IPS-15b (cell line): ENCODE data around the gene EML4.

Experiments
- H3K27me3 ChIP-seq: one replicate; pipeline ENCODE4 v1.6.1; 2013; ENCODE audit warnings: low read length; ENCODE audit not compliant: control insufficient read depth, insufficient read depth
- H3K36me3 ChIP-seq: one replicate; pipeline ENCODE4 v1.6.1; 2013; ENCODE audit warnings: low read length; ENCODE audit not compliant: control insufficient read depth, insufficient read depth
- H3K4me1 ChIP-seq: one replicate; pipeline ENCODE4 v1.6.1; 2013; ENCODE audit warnings: mild to moderate bottlenecking, low read length; ENCODE audit not compliant: control insufficient read depth, insufficient read depth
- H3K4me3 ChIP-seq: one replicate; pipeline ENCODE4 v1.5.1; 2013; ENCODE audit warnings: low read depth, low read length
- H3K9ac ChIP-seq: one replicate; pipeline ENCODE4 v1.6.1; 2013; ENCODE audit warnings: low read depth, mild to moderate bottlenecking, low read length
- H3K9me3 ChIP-seq: one replicate; pipeline ENCODE4 v1.6.1; 2013; ENCODE audit warnings: mild to moderate bottlenecking, low read length; ENCODE audit not compliant: control insufficient read depth, insufficient read depth

EML4 gene

DNA sequence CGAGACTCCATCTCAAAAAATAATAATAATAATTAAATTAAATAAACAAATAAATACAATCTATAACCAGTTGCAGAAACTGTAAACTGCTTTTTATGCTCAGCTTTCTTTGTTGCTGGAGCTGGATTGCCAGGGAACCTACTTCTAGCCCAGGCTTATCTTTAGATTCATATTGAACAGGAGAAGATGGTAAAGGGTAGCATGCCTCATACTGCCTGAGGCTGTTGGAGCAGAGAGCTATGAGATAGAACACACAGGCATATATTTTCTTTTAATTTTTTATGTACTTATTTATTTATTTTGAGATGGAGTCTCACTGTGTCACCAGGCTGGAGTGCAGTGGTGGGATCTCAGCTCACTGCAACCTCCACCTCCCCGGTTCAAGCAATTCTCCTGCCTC, 28.7 kb upstream of the EML4 start:
- H3K9me3 ChIP-seq, result no peaks in the 10 kb centered on the region
- H3K9ac ChIP-seq, result no peak overlapping the region
- no peaks in the 10 kb centered on the region for H3K36me3 ChIP-seq
- no peak overlapping the region for H3K4me3 ChIP-seq
- no peaks in the 10 kb centered on the region for H3K27me3 ChIP-seq
- peaks cover 13% of the 10 kb centered on the region for H3K4me1 ChIP-seq

DNA sequence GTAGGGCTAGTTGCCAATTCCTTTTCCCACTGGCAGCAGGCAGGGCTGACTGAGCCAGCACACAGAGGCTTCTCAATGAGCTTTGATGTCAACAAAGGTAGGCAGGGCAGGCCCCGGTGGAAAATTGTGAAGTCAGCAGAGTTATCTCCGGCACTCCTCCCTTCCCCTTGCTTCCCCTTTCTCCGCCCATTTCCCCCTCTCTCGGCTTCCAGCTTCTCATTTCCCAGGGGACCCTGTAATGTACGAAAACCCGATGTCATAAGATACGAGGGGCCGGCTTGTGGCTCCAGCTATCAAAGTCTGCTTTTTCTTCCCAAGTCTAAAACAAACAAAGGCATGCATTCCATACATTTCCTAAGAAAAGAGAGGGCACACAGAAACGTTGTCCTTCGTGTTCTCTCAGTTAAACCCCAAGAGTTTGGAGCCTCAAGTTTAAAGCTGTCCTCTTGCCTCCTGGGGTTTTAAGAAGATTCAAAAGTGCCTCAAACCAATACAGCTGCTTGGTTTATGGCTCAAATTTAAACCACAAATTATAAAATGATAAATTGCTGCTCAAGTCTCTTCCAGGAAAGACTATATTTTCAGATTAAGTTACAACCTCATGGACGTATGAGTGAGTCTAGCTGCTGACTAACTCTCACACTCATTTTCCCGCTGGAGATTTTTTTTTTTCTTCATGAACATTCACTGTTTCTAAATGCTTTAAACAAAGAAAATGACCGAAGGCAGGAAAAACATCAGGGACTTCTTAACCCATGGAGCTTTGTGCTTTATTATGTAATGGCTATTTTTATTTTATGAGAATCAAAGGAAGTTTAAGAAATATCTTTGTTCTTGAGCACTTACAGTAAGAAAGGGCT, 27.2 kb upstream of the EML4 start:
- H3K27me3 ChIP-seq, result no peaks in the 10 kb centered on the region
- H3K9ac ChIP-seq, result no peak overlapping the region
- no peaks in the 10 kb centered on the region for H3K36me3 ChIP-seq
- no peaks in the 10 kb centered on the region for H3K9me3 ChIP-seq
- peaks cover 13% of the 10 kb centered on the region for H3K4me1 ChIP-seq
- H3K4me3 ChIP-seq, result peak overlapping the region; percentile 16

DNA sequence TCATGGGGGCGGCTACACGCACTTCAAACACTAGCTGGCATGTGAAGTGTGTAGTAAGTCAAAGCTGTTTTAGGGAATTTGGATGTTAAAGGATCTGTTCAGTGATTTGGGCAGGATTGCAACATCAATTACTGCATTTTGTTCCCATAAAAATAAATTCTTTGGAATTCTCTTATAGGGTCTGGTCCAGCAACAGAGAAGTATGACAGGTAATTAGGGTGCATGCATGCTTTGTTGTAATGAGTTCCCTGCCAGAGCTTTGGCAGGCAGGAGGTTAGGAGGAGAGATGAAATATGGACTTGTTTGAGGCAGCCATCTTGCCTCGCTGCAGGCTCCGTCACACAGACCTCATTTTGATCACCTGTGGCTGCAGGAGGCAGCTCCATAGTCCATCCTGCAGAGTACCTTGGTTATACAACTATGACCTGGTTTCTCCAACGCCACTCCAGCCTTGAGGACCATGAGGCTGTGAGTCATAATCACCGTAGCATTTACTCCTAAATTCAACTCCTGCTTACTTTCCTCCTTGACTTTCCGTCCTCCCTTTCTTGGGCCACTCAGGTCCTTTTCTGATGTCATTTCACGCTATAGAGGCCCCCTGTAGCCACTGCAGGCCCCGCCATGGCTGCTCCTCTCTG, 26.5 kb upstream of the EML4 start:
- Histone ChIP-seq H3K4me3 (no peak overlapping the region), H3K27me3 (no peaks in the 10 kb centered on the region), H3K36me3 (no peaks in the 10 kb centered on the region), H3K9me3 (no peaks in the 10 kb centered on the region), H3K4me1 (peaks cover 13% of the 10 kb centered on the region), H3K9ac (no peak overlapping the region)

DNA sequence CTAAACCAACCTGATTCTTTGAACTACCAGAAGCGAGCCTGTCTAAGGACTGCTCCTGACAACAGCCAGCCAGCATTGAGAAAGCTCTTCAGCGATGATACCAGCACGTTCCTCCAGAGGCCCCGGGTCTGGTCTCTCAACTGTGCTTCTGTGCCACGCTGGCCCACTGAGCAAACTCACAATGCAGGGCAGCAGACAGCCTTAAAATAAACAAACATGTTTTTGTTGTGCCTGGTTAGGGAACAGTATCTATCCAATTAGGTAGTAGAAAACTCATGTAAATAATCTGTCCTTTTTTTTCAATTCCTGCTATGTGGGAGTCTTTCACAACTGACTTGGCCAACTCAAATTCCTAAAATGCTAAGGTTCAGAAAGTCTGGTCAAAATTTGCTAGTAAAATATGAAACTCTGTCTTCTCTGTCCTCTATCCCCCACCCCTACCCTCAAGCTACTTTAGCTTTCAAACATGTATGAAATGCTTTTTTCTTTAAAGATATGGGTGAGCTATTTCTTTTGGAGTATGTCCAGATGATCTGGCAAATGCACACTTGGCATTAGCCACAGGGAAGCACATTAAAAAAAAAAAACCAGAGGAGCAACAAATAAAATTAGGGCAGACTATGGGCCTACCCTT, 21.4 kb upstream of the EML4 start:
- peaks cover 3% of the 10 kb centered on the region for H3K4me1 ChIP-seq
- H3K9ac ChIP-seq, result no peak overlapping the region
- no peaks in the 10 kb centered on the region for H3K9me3 ChIP-seq
- H3K27me3 ChIP-seq, result no peaks in the 10 kb centered on the region
- H3K4me3 ChIP-seq, result no peak overlapping the region
- H3K36me3 ChIP-seq, result no peaks in the 10 kb centered on the region

DNA sequence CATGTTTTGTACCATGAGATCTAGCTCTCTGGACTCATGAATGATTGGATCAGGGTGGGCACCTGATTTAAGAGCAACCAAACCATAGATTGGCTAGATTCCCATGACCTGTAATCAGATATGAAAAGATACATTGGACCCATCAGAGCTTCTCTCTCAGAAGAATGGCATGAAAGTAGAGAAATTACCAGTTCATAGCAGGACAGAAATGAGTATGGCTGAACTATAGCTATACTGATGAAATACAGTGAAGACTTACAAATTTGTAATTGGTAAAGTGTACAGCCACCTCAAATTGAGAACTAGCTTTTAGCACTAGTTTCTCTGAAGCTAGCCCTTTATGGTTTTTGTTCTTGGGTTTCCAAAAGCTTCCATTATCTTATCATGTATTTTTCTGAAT, 19.0 kb upstream of the EML4 start:
- no peak overlapping the region for H3K4me3 ChIP-seq
- no peak overlapping the region for H3K9ac ChIP-seq

DNA sequence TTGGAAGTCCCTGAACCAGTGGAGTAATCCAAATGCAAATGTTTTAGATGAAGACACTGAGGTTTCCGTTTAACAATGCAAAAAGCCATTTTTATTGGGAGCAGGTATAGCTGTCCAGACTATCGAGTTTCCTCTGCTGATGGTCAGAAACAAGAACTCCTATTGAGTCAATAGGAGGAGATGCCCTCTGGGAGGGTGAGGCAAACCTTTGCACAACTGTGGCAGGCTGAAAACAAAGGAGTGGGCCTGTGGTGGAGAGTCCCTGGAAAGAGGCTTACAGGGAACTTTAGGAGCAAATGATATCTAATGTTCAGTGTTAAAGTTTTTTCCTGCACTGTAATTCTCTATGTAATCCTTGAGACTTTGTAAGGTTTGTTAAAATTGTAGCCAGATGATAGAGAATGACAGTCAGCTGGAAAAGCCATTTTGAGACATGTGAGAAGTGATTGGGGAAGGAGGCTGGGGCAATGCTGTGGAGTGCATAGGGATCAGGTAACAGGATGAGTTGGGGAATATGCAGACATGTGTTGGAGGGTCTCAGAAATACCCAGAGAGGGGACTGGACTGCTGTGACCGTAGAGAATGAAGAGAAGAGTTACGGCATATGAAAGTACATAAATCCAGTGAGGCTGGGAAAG, 15.1 kb upstream of the EML4 start:
- Histone ChIP-seq H3K27me3 (no peaks in the 10 kb centered on the region), H3K36me3 (no peaks in the 10 kb centered on the region), H3K4me3 (no peak overlapping the region), H3K4me1 (peaks cover 7% of the 10 kb centered on the region), H3K9me3 (no peaks in the 10 kb centered on the region), H3K9ac (no peak overlapping the region)

More for the DNA sequence above, 19.0 kb upstream of the EML4 start:
- Histone ChIP-seq H3K9me3 (no peaks in the 10 kb centered on the region), H3K36me3 (no peaks in the 10 kb centered on the region), H3K27me3 (no peaks in the 10 kb centered on the region), H3K4me1 (peaks cover 7% of the 10 kb centered on the region)

DNA sequence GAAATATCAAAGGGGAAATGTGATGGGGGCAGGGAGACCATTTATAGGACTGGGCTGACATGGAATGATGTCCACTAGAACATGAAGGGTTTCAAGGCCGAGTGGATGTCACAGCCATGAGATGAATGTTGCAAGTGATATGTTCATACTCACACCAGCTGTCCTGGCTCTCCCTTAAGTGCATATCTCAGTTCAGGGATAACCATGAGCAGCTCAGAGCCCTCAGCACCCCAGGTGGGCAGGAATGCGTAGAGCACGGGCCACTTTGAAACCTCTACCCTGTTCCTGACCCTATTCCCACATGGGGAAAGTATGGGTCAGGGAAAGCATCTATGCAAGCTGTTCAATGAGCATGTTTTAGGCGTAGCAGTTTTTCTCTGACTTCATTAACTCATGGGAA, 12.4 kb upstream of the EML4 start:
- Histone ChIP-seq H3K4me1 (peaks cover 7% of the 10 kb centered on the region), H3K4me3 (no peak overlapping the region), H3K9ac (no peak overlapping the region), H3K27me3 (no peaks in the 10 kb centered on the region), H3K36me3 (no peaks in the 10 kb centered on the region), H3K9me3 (no peaks in the 10 kb centered on the region)

DNA sequence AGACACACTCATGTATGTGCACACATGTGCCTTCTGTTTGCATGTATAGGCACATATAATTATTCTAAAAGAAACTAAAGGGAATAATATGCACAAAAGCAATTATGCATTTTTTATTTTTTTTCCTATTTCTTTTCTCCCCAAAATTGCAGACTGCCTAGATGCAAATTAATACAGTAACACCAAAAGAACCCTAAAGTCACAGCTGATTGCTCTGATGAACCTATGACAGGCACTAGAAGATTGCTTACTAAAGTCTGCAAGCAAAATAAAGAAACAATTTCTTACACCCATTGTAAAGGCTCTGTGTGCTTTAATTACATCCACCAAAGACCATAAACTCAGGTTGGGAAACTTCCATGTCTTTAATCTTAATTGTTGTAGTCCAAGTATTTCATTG, 7.7 kb upstream of the EML4 start:
- Histone ChIP-seq H3K27me3 (no peaks in the 10 kb centered on the region), H3K9me3 (no peaks in the 10 kb centered on the region), H3K9ac (no peak overlapping the region), H3K36me3 (no peaks in the 10 kb centered on the region), H3K4me1 (no peaks in the 10 kb centered on the region), H3K4me3 (no peak overlapping the region)

DNA sequence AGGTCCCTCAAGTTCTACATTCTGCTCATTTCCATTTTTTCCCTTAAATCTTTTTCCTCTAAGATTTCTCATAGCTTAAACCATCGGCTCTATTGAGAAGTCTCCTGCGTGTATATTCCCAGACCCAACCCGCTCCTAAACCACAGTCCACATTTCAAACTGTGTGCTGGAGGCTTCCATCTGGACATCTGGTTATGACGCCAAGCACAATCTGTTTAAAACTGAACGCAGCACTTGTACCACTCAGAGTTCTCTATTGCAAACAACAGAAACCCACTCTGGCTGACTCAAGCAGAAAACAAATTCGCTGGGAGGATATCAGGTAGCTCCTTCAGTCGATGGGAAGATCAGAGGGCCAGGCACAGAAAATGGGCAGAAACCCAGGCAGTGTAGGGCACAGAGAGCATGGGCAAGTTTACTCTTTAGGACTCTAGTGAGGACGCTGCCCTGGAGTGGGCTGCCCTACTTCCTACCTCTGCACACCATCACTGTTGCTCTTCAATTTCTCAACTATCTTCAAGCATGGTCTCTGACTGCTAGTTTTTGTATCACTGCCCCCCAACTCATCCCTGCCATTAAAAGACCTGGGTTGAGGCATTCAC, 5.6 kb upstream of the EML4 start:
- peaks cover 2% of the 10 kb centered on the region for H3K4me1 ChIP-seq
- H3K9me3 ChIP-seq, result no peaks in the 10 kb centered on the region
- no peak overlapping the region for H3K4me3 ChIP-seq

DNA sequence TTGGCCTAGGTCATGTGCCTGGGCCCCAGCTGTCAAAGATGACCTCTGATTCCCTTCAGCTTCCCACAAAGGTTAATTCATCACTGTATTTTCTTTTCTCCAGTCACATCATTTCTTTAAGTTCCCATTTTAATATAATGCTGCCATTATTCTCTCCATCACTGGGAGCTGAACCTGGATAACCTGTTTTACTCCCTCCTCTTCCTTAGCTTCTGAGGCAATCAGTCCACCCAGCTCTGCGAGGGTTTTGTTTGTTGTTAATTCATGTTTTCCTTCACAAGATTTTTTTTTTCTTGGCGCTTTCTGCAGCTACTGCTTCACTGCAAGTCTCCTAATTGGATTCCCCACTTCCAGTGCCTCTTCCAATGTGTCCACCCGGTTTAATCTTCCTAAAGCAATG, 5.1 kb upstream of the EML4 start:
- Histone ChIP-seq H3K27me3 (no peaks in the 10 kb centered on the region), H3K9ac (no peak overlapping the region), H3K4me1 (peaks cover 5% of the 10 kb centered on the region), H3K36me3 (no peaks in the 10 kb centered on the region), H3K4me3 (no peak overlapping the region), H3K9me3 (no peaks in the 10 kb centered on the region)

More for the DNA sequence above, 5.6 kb upstream of the EML4 start:
- H3K36me3 ChIP-seq, result no peaks in the 10 kb centered on the region
- no peaks in the 10 kb centered on the region for H3K27me3 ChIP-seq
- no peak overlapping the region for H3K9ac ChIP-seq

DNA sequence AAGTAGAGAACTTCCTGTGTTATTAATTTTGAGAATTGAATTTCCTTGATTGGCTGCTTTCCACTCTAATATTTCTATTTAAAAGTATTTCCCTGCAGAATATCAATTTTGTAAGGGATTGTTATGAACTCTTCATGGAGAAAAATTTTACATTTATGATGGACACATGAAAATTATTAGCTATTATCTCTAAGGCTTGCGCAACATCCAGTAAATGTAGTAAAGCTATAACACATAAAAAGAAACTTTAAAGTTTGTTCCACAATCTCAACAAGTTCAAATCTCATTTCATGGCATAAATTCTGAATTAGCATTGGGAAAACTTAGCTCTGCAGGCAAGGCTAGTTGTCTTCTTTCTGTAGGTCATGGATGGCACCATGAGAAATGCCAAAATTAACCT, 4.2 kb upstream of the EML4 start:
- H3K4me3 ChIP-seq, result no peak overlapping the region
- H3K27me3 ChIP-seq, result no peaks in the 10 kb centered on the region
- no peak overlapping the region for H3K9ac ChIP-seq
- no peaks in the 10 kb centered on the region for H3K36me3 ChIP-seq
- peaks cover 5% of the 10 kb centered on the region for H3K4me1 ChIP-seq
- no peaks in the 10 kb centered on the region for H3K9me3 ChIP-seq
